ACC112 (cell line): ENCODE data around the gene DDA1.

Experiments used
- H2AFZ ChIP-seq: fragments of 200-600 bp; sonication (generic); one replicate; pipeline ENCODE4 v1.6.0; 2017; ENCODE audit warnings: antibody characterized with exemption, low read length; ENCODE audit not compliant: unreplicated experiment
- H3K27ac ChIP-seq: fragments of 200-600 bp; sonication (generic); 2 replicates; pipeline ENCODE4 v1.5.1; 2014; ENCODE audit warnings: low read depth, mild to moderate bottlenecking, antibody characterized with exemption, low read length, moderate library complexity
- H3K27me3 ChIP-seq: fragments of 200-600 bp; sonication (generic); 2 replicates; pipeline ENCODE4 v1.6.1; 2014; ENCODE audit warnings: mild to moderate bottlenecking, antibody characterized with exemption, low read length, moderate library complexity, mixed read lengths; ENCODE audit not compliant: insufficient read depth
- H3K36me3 ChIP-seq: fragments of 200-600 bp; sonication (generic); 2 replicates; pipeline ENCODE4 v1.6.1; 2016; ENCODE audit warnings: mild to moderate bottlenecking, antibody characterized with exemption, low read length, moderate library complexity, mixed read lengths; ENCODE audit not compliant: insufficient read depth
- H3K4me1 ChIP-seq: fragments of 200-600 bp; sonication (generic); one replicate; pipeline ENCODE4 v1.6.1; 2016; ENCODE audit warnings: low read length, mixed read lengths; ENCODE audit not compliant: insufficient read depth, unreplicated experiment, control insufficient read depth
- H3K4me3 ChIP-seq: fragments of 200-600 bp; sonication (generic); 2 replicates; pipeline ENCODE4 v1.5.1; 2014; ENCODE audit warnings: mild to moderate bottlenecking, low read depth, low read length
- H3K79me2 ChIP-seq: fragments of 200-600 bp; sonication (generic); one replicate; pipeline ENCODE4 v1.6.0; 2016; ENCODE audit warnings: low read length; ENCODE audit not compliant: control insufficient read depth, unreplicated experiment, insufficient read depth

DDA1 gene

GRCh38 chr19:17314007-17314593 is 4.7 kb downstream of the DDA1 start:
- no peaks in the 10 kb centered on the region for H3K36me3 ChIP-seq
- H3K4me1 ChIP-seq = peaks cover 23% of the 10 kb centered on the region
- peaks cover 35% of the 10 kb centered on the region for H3K79me2 ChIP-seq
- H3K27me3 ChIP-seq = no peaks in the 10 kb centered on the region
- H3K4me3 ChIP-seq = no peak overlapping the region
- H3K27ac ChIP-seq = no peak overlapping the region
- no peak overlapping the region for H2AFZ ChIP-seq

- no peaks in the 10 kb centered on the region for H3K4me1 ChIP-seq
- no peak overlapping the region for H3K27ac ChIP-seq
- no peak overlapping the region for H2AFZ ChIP-seq
- no peak overlapping the region for H3K4me3 ChIP-seq
- no peaks in the 10 kb centered on the region for H3K79me2 ChIP-seq
- H3K27me3 ChIP-seq = no peaks in the 10 kb centered on the region
- H3K36me3 ChIP-seq = no peaks in the 10 kb centered on the region
Observed at GRCh38 chr19:17318966-17319365, 9.6 kb downstream of the DDA1 start.

GRCh38 chr19:17319473-17320238 is 10.3 kb downstream of the DDA1 start:
- Histone ChIP-seq H2AFZ (no peak overlapping the region), H3K27me3 (no peaks in the 10 kb centered on the region), H3K79me2 (no peaks in the 10 kb centered on the region), H3K4me1 (no peaks in the 10 kb centered on the region), H3K27ac (no peak overlapping the region), H3K36me3 (no peaks in the 10 kb centered on the region), H3K4me3 (no peak overlapping the region)

GRCh38 chr19:17320435-17320834 is 11.1 kb downstream of the DDA1 start:
- H3K27ac ChIP-seq = no peak overlapping the region
- no peaks in the 10 kb centered on the region for H3K36me3 ChIP-seq
- no peak overlapping the region for H2AFZ ChIP-seq
- H3K27me3 ChIP-seq = no peaks in the 10 kb centered on the region
- no peaks in the 10 kb centered on the region for H3K4me1 ChIP-seq
- no peak overlapping the region for H3K4me3 ChIP-seq
- no peaks in the 10 kb centered on the region for H3K79me2 ChIP-seq

- no peaks in the 10 kb centered on the region for H3K36me3 ChIP-seq
- H3K27ac ChIP-seq = no peak overlapping the region
- H3K4me3 ChIP-seq = no peak overlapping the region
- H3K4me1 ChIP-seq = no peaks in the 10 kb centered on the region
- no peaks in the 10 kb centered on the region for H3K79me2 ChIP-seq
- no peak overlapping the region for H2AFZ ChIP-seq
- no peaks in the 10 kb centered on the region for H3K27me3 ChIP-seq
Observed at GRCh38 chr19:17321655-17322489, 12.5 kb downstream of the DDA1 start.

GRCh38 chr19:17322854-17323253 is 13.5 kb downstream of the DDA1 start:
- H3K36me3 ChIP-seq = no peaks in the 10 kb centered on the region
- no peak overlapping the region for H3K4me3 ChIP-seq
- H2AFZ ChIP-seq = no peak overlapping the region
- no peaks in the 10 kb centered on the region for H3K4me1 ChIP-seq
- no peaks in the 10 kb centered on the region for H3K79me2 ChIP-seq
- no peaks in the 10 kb centered on the region for H3K27me3 ChIP-seq
- H3K27ac ChIP-seq = no peak overlapping the region

- H3K27me3 ChIP-seq = no peaks in the 10 kb centered on the region
- H3K4me3 ChIP-seq = no peak overlapping the region
Observed at GRCh38 chr19:17323300-17323963, 14.1 kb downstream of the DDA1 start.

GRCh38 chr19:17323964-17324332 is 14.6 kb downstream of the DDA1 start:
- Histone ChIP-seq H3K4me3 (no peak overlapping the region), H3K27ac (no peak overlapping the region), H3K36me3 (no peaks in the 10 kb centered on the region), H3K79me2 (no peaks in the 10 kb centered on the region), H3K4me1 (no peaks in the 10 kb centered on the region), H3K27me3 (no peaks in the 10 kb centered on the region), H2AFZ (no peak overlapping the region)

More at GRCh38 chr19:17323300-17323963, 14.1 kb downstream of the DDA1 start:
- no peaks in the 10 kb centered on the region for H3K79me2 ChIP-seq
- H3K4me1 ChIP-seq = no peaks in the 10 kb centered on the region
- no peak overlapping the region for H2AFZ ChIP-seq
- no peak overlapping the region for H3K27ac ChIP-seq
- no peaks in the 10 kb centered on the region for H3K36me3 ChIP-seq

GRCh38 chr19:17324357-17325114 is 15.2 kb downstream of the DDA1 start:
- Histone ChIP-seq H3K4me3 (no peak overlapping the region), H2AFZ (no peak overlapping the region), H3K27me3 (no peaks in the 10 kb centered on the region), H3K79me2 (no peaks in the 10 kb centered on the region), H3K36me3 (no peaks in the 10 kb centered on the region), H3K27ac (no peak overlapping the region), H3K4me1 (no peaks in the 10 kb centered on the region)

- H3K4me1 ChIP-seq = no peaks in the 10 kb centered on the region
- H2AFZ ChIP-seq = no peak overlapping the region
- no peaks in the 10 kb centered on the region for H3K27me3 ChIP-seq
- no peaks in the 10 kb centered on the region for H3K79me2 ChIP-seq
- H3K27ac ChIP-seq = no peak overlapping the region
- H3K4me3 ChIP-seq = no peak overlapping the region
- H3K36me3 ChIP-seq = no peaks in the 10 kb centered on the region
Observed at GRCh38 chr19:17325133-17325532, 15.8 kb downstream of the DDA1 start.
